OCI-LY7 (cell line): Measurements from ENCODE around the gene BTRC. TPM values are rescaled to one million over a fixed set of nuclear protein-coding genes. Genes with fewer than 3 reads are reported as not detected.

Experiments used
- BruUV-seq: library from RNA; stranded (reverse); fragments of 400-500 nt; replicated peaks from 2 replicates; lab custom pipeline; 2021; lab: Mats Ljungman, UMichigan
- CTCF ChIA-PET: fragments of 300-600 bp; sonication (Branson Sonifier 250); formaldehyde crosslinking; loops from one replicate; lab custom pipeline; 2022; ENCODE audit warnings: antibody characterized with exemption; ENCODE audit not compliant: unreplicated experiment; lab: Charles Lee
- POLR2A ChIA-PET: fragments of 300-600 bp; sonication (Branson Sonifier 250); formaldehyde crosslinking; loops from one replicate; lab custom pipeline; 2022; ENCODE audit warnings: antibody characterized with exemption; lab: Charles Lee
- DNase-seq: peaks from one replicate; pipeline ENCODE4 v3.0.0-alpha.2; 2015; ENCODE audit warnings: low spot score
- H2AFZ ChIP-seq: fragments of 200-600 bp; sonication (generic), shearing (Covaris generic); 2 replicates; pipeline ENCODE4 v1.6.1; 2014; ENCODE audit warnings: mild to moderate bottlenecking, antibody characterized with exemption, low read length, moderate library complexity
- H3K27ac ChIP-seq: fragments of 200-600 bp; sonication (generic); 2 replicates; pipeline ENCODE4 v1.5.1; 2014; ENCODE audit warnings: mixed run types, low read depth, mild to moderate bottlenecking, moderate library complexity, low read length, inconsistent platforms; ENCODE audit not compliant: poor library complexity, severe bottlenecking
- H3K36me3 ChIP-seq: fragments of 200-600 bp; sonication (generic); 2 replicates; pipeline ENCODE4 v1.6.1; 2014; ENCODE audit warnings: mild to moderate bottlenecking, antibody characterized with exemption, low read length, moderate library complexity, mixed read lengths; ENCODE audit not compliant: insufficient read depth
- H3K4me1 ChIP-seq: fragments of 200-600 bp; sonication (generic); 2 replicates; pipeline ENCODE4 v1.5.1; 2014; ENCODE audit warnings: mild to moderate bottlenecking, low read length; ENCODE audit not compliant: insufficient read depth, poor library complexity, severe bottlenecking
- H3K4me2 ChIP-seq: fragments of 200-600 bp; sonication (generic); 2 replicates; pipeline ENCODE4 v1.6.1; 2014; ENCODE audit warnings: mild to moderate bottlenecking, low read length
- H3K4me3 ChIP-seq: fragments of 200-600 bp; sonication (generic); 2 replicates; pipeline ENCODE4 v1.5.1; 2014; ENCODE audit warnings: mild to moderate bottlenecking, low read depth, low read length; ENCODE audit not compliant: poor library complexity, severe bottlenecking
- H3K79me2 ChIP-seq: fragments of 200-600 bp; sonication (generic); 2 replicates; pipeline ENCODE4 v1.6.1; 2016; ENCODE audit warnings: low read depth, mild to moderate bottlenecking, low read length, moderate library complexity, mixed read lengths; ENCODE audit not compliant: insufficient read depth
- H3K9me2 ChIP-seq: fragments of 200-600 bp; sonication (generic); 2 replicates; pipeline ENCODE4 v1.6.1; 2016; ENCODE audit warnings: mild to moderate bottlenecking, low read length, mixed read lengths; ENCODE audit not compliant: insufficient read depth
- H3K9me3 ChIP-seq: fragments of 200-600 bp; sonication (generic); 2 replicates; pipeline ENCODE4 v1.6.1; 2014; ENCODE audit warnings: mild to moderate bottlenecking, mixed run types, low read length, mixed read lengths
- H4K20me1 ChIP-seq: fragments of 200-600 bp; sonication (generic); 2 replicates; pipeline ENCODE4 v1.6.1; 2014; ENCODE audit warnings: mild to moderate bottlenecking, antibody characterized with exemption, low read length, moderate library complexity, mixed read lengths; ENCODE audit not compliant: insufficient read depth
- EZH2phosphoT487 ChIP-seq: fragments of 200-600 bp; sonication (generic); IDR thresholded peaks from 2 replicates; pipeline ENCODE4 v1.6.1; 2018; ENCODE audit warnings: low read depth, borderline replicate concordance, mild to moderate bottlenecking, mixed run types, antibody characterized with exemption, low read length, moderate library complexity, mixed read lengths
- intact Hi-C: fragments of 100-400 bp; cut with micrococcal nuclease; formaldehyde crosslinking; loops from one replicate; pipeline ENCODE4 v1.10.0; 2022; ENCODE audit not compliant: unreplicated experiment
- total RNA-seq, 2 experiments: library from RNA; depleted of rRNA in 1 of 2; stranded (reverse); fragments of >200 nt in 1 of 2; shearing (Covaris generic) in 1 of 2; gene quantifications; 2 replicates each; pipeline ENCODE4 v1.2.3, GENCODE V29; 2014 to 2022
- TF ChIP-seq, protein P1 (sequence below): fragments of 200-600 bp; sonication (generic); conservative IDR thresholded peaks from 2 replicates; pipeline ENCODE4 v1.5.1; 2014; ENCODE audit warnings: mild to moderate bottlenecking, antibody characterized with exemption, low read length, moderate library complexity, mixed read lengths

The BTRC gene
- total RNA-seq, 2 experiments from 2014 or later = 6.1 to 17.8 TPM

DNA sequence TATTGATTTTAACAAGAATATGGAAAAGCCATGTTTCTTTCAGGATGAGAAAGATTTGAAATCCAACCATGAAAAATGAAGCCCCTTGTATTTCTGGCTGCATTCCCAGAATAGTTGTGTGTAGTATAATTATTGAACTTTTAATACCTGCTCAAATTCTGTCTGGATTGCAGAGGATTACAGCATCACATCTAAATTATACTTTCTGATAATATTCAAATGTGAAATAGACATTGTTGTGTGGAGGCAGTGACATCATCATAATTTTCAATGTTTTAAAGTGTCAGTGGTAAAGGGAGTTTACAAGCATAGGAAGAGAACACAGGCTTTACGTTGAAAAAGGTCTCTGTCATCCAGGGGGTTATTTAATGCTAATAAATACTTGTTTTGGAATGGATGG is 140.7 kb downstream of the BTRC start:
- Histone ChIP-seq H3K4me1 (no peaks in the 10 kb centered on the region), H2AFZ (no peak overlapping the region), H3K4me2 (no peak overlapping the region), H3K9me3 (no peaks in the 10 kb centered on the region), H4K20me1 (no peaks in the 10 kb centered on the region), H3K36me3 (no peaks in the 10 kb centered on the region), H3K27ac (no peak overlapping the region), H3K4me3 (no peak overlapping the region), H3K79me2 (no peaks in the 10 kb centered on the region), H3K9me2 (no peaks in the 10 kb centered on the region)
- intact Hi-C loops = no loop called here
- POLR2A ChIA-PET = interaction anchor here (1.0 kb wide), 1 partner anchor 8 kb away, joined by 3 read pairs; no protein-coding TSS in a partner anchor
- no TSS peak for BruUV-seq
- no peak for DNase-seq
- CTCF ChIA-PET = no interaction called here
- TF ChIP-seq, protein P1, sequence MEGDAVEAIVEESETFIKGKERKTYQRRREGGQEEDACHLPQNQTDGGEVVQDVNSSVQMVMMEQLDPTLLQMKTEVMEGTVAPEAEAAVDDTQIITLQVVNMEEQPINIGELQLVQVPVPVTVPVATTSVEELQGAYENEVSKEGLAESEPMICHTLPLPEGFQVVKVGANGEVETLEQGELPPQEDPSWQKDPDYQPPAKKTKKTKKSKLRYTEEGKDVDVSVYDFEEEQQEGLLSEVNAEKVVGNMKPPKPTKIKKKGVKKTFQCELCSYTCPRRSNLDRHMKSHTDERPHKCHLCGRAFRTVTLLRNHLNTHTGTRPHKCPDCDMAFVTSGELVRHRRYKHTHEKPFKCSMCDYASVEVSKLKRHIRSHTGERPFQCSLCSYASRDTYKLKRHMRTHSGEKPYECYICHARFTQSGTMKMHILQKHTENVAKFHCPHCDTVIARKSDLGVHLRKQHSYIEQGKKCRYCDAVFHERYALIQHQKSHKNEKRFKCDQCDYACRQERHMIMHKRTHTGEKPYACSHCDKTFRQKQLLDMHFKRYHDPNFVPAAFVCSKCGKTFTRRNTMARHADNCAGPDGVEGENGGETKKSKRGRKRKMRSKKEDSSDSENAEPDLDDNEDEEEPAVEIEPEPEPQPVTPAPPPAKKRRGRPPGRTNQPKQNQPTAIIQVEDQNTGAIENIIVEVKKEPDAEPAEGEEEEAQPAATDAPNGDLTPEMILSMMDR = no peak
- TF ChIP-seq EZH2phosphoT487 = no peak

DNA sequence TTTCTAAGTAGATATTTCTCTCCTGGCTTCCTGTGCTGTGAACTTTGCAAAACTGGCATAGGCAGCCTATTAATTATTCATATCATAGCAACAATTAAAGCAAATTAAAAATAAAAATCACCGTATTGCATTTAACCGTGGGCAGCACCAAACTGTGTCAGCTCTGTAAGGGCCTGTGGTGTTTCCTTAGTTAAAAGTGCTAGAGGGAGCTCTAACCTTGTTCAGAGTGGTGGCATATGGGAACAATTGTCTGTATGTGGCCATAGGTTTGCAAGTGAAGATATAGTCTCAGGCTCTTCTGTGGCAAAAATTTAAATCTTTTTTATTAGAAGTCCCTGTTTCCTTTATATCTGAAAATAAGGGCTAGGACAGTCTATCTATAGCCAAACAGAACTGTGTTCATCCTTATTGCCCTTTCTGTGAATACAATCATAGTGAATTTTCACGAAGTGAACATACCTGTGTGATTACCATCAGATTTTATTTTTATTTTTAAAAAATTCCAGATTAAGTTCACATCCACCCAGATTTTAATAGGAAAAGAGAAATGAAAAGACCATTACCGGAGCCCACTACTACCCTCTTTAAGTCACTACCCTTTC is 141.5 kb downstream of the BTRC start:
- ChIA-PET POLR2A (no interaction called here), CTCF (no interaction called here)
- no peaks in the 10 kb centered on the region for H3K79me2 ChIP-seq
- no TSS peak for BruUV-seq
- H3K36me3 ChIP-seq = no peaks in the 10 kb centered on the region
- H3K4me2 ChIP-seq = no peak overlapping the region
- H4K20me1 ChIP-seq = no peaks in the 10 kb centered on the region
- intact Hi-C loops = no loop called here
- no peak for TF ChIP-seq EZH2phosphoT487
- TF ChIP-seq, protein P1 = peak; percentile 71
- DNase-seq = peak; percentile 21
- no peaks in the 10 kb centered on the region for H3K4me1 ChIP-seq
- H3K9me2 ChIP-seq = no peaks in the 10 kb centered on the region
- no peak overlapping the region for H3K4me3 ChIP-seq
- no peaks in the 10 kb centered on the region for H3K9me3 ChIP-seq
- no peak overlapping the region for H3K27ac ChIP-seq
- H2AFZ ChIP-seq = no peak overlapping the region

DNA sequence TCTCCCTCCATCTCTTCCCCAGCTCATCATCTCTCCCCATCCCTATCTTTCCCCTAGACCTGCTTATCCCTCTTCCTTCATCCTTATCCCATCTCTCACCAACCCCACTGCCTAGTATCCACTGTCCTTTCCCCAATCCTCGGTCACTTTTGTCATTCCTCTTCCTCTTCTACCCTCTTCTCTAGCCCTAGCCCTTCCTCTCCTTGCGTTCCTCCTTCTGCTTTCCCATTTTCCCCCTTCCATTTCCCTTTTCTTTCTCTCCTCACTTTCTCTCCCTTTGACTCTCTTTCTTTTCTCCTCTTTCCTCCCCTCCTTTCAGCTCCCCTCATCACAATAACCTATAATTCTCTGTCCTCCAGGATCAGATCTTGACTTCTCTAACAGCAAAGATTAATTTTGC is 150.5 kb downstream of the BTRC start:
- BruUV-seq = no TSS peak
- H3K4me2 ChIP-seq = no peak overlapping the region
- no peak overlapping the region for H3K27ac ChIP-seq
- intact Hi-C loops = no loop called here
- no peaks in the 10 kb centered on the region for H3K9me3 ChIP-seq
- H2AFZ ChIP-seq = no peak overlapping the region
- H3K4me3 ChIP-seq = no peak overlapping the region
- no peaks in the 10 kb centered on the region for H3K79me2 ChIP-seq
- DNase-seq = no peak
- POLR2A ChIA-PET = no interaction called here
- TF ChIP-seq, protein P1 = no peak
- TF ChIP-seq EZH2phosphoT487 = no peak
- H3K9me2 ChIP-seq = no peaks in the 10 kb centered on the region
- CTCF ChIA-PET = no interaction called here
- H3K4me1 ChIP-seq = no peaks in the 10 kb centered on the region
- H3K36me3 ChIP-seq = no peaks in the 10 kb centered on the region
- H4K20me1 ChIP-seq = no peaks in the 10 kb centered on the region
